HepG2 (cell line): Measurements from ENCODE around the gene FBH1. TPM values are rescaled to one million over a fixed set of nuclear protein-coding genes. Genes with fewer than 3 reads are reported as not detected.
A peak's percentile ranks its signal among the peaks of the same experiment; 100 is the strongest.

Experiments used
- KLF9 ChIP-seq: IDR thresholded peaks from 2 replicates; pipeline ENCODE4 v1.6.1; 2016; ENCODE audit warnings: low read depth
- MYNN ChIP-seq: sonication (generic); formaldehyde crosslinking; IDR thresholded peaks from 2 replicates; pipeline ENCODE4 v1.4.0; 2020; ENCODE audit warnings: mild to moderate bottlenecking, low read depth, missing genetic modification reagents
- TBL1XR1 ChIP-seq: fragments of 150-350 bp; IDR thresholded peaks from 2 replicates; pipeline ENCODE4 v1.6.1; 2014; ENCODE audit warnings: borderline replicate concordance, low read length; ENCODE audit not compliant: partially characterized antibody
- ZNF256 ChIP-seq: sonication (generic); formaldehyde crosslinking; conservative IDR thresholded peaks from 2 replicates; pipeline ENCODE4 v1.4.0; 2020; ENCODE audit warnings: missing genetic modification reagents
- ZNF652 ChIP-seq: IDR thresholded peaks from 2 replicates; pipeline ENCODE4 v1.6.1; 2016; ENCODE audit warnings: low read depth, borderline replicate concordance
- polyA plus RNA-seq, 8 experiments: library from polyadenylated mRNA; depleted of rRNA in 3 of 8; stranded (reverse) in 7 of 8; unstranded in 1 of 8; fragments of >200 nt; fragmentation: Illumina TruSeq in 4 of 8; extraction: Trizol in 4 of 8; gene quantifications; 2 replicates each; pipeline versions ENCODE4 v1.2.1 to v1.2.3, GENCODE V29; 2011 to 2016; ENCODE audit warnings: low read depth in 4 of 8, missing spikeins in 1 of 8, mixed read lengths in 1 of 8; ENCODE audit not compliant: insufficient read depth in 1 of 8
- total RNA-seq, 5 experiments: library from RNA; depleted of rRNA; stranded (reverse); fragments of >200 nt; fragmentation: Illumina TruSeq; extraction: Trizol; gene quantifications; 2 replicates each; pipeline ENCODE4 v1.2.3, GENCODE V29; 2016; ENCODE audit warnings: low read depth in 1 of 5
- TF ChIP-seq, protein P1 (sequence below), 2 experiments: fragments of 450-650 bp in 1 of 2; sonication (generic) in 1 of 2; formaldehyde crosslinking in 1 of 2; IDR thresholded peaks; 2 replicates each; pipeline versions ENCODE4 v1.6.1 to v1.8.0; 2016 to 2022; ENCODE audit warnings: antibody characterized with exemption in 1 of 2, mild to moderate bottlenecking in 1 of 2, missing genetic modification reagents in 1 of 2
- TF ChIP-seq, protein P2 (sequence below): sonication (generic); formaldehyde crosslinking; IDR thresholded peaks from one replicate; pipeline ENCODE4 v1.5.1; 2020; ENCODE audit warnings: mild to moderate bottlenecking, missing genetic modification reagents; ENCODE audit errors: not compliant biosample characterization
- TF ChIP-seq, protein P3 (sequence below): sonication (generic); formaldehyde crosslinking; IDR thresholded peaks from 2 replicates; pipeline ENCODE4 v1.9.0; 2021; ENCODE audit warnings: missing genetic modification reagents, borderline replicate concordance

Gene FBH1
- total and polyA plus RNA-seq, 2 of the 13 experiments (the other 11 are each of a cell fraction or from before 2014, with no cell fraction given): 48.8 to 60.3 TPM

DNA sequence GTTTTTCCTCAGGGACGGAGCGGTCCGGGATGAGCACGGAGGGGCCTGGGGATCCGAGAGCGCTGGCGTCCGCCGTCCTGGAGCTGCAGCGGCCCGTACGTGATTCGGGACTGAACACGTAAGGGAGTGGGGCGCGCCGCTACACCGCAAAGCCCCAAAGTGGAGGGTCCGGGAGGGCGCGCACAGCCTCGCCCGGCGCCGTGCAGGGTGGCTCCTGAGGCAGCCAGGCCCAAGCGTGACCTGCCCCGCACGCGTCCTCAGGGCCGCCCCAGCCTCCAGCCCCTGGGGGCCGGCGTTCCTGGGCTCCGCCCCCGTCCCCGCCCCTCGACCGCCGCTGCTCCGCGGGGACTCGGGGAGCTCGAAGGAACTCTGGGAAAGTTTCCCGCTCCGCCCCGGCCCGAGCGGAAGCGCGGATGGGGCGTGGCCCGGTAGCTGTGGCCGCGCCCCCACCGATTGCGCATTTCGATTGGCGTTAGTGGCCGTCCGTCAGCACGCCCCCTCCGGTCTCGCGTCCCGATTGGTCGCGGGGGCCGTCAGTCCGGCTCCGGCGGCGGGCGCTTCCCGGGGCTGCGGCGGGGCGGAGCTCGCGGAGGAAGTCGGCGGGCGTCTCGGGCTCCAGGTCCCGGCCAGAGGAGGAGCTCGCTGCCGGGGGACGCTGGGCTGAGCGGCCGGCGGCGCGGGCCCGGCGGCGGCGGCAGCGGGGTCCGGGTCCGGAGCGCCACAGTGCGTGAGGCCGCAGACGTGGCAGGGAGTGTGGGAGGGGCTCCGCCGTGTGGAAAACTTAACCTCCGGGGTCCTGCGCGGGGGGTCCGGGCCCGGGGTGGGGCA is at the start of gene FBH1, which contains the start of gene ANKRD16 (continued):
- TF ChIP-seq, protein P1, sequence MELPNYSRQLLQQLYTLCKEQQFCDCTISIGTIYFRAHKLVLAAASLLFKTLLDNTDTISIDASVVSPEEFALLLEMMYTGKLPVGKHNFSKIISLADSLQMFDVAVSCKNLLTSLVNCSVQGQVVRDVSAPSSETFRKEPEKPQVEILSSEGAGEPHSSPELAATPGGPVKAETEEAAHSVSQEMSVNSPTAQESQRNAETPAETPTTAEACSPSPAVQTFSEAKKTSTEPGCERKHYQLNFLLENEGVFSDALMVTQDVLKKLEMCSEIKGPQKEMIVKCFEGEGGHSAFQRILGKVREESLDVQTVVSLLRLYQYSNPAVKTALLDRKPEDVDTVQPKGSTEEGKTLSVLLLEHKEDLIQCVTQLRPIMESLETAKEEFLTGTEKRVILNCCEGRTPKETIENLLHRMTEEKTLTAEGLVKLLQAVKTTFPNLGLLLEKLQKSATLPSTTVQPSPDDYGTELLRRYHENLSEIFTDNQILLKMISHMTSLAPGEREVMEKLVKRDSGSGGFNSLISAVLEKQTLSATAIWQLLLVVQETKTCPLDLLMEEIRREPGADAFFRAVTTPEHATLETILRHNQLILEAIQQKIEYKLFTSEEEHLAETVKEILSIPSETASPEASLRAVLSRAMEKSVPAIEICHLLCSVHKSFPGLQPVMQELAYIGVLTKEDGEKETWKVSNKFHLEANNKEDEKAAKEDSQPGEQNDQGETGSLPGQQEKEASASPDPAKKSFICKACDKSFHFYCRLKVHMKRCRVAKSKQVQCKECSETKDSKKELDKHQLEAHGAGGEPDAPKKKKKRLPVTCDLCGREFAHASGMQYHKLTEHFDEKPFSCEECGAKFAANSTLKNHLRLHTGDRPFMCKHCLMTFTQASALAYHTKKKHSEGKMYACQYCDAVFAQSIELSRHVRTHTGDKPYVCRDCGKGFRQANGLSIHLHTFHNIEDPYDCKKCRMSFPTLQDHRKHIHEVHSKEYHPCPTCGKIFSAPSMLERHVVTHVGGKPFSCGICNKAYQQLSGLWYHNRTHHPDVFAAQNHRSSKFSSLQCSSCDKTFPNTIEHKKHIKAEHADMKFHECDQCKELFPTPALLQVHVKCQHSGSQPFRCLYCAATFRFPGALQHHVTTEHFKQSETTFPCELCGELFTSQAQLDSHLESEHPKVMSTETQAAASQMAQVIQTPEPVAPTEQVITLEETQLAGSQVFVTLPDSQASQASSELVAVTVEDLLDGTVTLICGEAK (IDR thresholded peaks at IDR 0.05): peak; percentile 64; the same call in 1 of the 2 replicates
- TF ChIP-seq, protein P1 (CRISPR knock-in tag; IDR thresholded peaks at IDR 0.05): no peak; the same call in 1 of the 2 replicates
- 0 out of 2 replicates have a peak, but pooled peaks have one; percentile 64 for TF ChIP-seq ZNF256 (CRISPR knock-in tag)
- no peak for TF ChIP-seq TBL1XR1
- TF ChIP-seq, protein P2, sequence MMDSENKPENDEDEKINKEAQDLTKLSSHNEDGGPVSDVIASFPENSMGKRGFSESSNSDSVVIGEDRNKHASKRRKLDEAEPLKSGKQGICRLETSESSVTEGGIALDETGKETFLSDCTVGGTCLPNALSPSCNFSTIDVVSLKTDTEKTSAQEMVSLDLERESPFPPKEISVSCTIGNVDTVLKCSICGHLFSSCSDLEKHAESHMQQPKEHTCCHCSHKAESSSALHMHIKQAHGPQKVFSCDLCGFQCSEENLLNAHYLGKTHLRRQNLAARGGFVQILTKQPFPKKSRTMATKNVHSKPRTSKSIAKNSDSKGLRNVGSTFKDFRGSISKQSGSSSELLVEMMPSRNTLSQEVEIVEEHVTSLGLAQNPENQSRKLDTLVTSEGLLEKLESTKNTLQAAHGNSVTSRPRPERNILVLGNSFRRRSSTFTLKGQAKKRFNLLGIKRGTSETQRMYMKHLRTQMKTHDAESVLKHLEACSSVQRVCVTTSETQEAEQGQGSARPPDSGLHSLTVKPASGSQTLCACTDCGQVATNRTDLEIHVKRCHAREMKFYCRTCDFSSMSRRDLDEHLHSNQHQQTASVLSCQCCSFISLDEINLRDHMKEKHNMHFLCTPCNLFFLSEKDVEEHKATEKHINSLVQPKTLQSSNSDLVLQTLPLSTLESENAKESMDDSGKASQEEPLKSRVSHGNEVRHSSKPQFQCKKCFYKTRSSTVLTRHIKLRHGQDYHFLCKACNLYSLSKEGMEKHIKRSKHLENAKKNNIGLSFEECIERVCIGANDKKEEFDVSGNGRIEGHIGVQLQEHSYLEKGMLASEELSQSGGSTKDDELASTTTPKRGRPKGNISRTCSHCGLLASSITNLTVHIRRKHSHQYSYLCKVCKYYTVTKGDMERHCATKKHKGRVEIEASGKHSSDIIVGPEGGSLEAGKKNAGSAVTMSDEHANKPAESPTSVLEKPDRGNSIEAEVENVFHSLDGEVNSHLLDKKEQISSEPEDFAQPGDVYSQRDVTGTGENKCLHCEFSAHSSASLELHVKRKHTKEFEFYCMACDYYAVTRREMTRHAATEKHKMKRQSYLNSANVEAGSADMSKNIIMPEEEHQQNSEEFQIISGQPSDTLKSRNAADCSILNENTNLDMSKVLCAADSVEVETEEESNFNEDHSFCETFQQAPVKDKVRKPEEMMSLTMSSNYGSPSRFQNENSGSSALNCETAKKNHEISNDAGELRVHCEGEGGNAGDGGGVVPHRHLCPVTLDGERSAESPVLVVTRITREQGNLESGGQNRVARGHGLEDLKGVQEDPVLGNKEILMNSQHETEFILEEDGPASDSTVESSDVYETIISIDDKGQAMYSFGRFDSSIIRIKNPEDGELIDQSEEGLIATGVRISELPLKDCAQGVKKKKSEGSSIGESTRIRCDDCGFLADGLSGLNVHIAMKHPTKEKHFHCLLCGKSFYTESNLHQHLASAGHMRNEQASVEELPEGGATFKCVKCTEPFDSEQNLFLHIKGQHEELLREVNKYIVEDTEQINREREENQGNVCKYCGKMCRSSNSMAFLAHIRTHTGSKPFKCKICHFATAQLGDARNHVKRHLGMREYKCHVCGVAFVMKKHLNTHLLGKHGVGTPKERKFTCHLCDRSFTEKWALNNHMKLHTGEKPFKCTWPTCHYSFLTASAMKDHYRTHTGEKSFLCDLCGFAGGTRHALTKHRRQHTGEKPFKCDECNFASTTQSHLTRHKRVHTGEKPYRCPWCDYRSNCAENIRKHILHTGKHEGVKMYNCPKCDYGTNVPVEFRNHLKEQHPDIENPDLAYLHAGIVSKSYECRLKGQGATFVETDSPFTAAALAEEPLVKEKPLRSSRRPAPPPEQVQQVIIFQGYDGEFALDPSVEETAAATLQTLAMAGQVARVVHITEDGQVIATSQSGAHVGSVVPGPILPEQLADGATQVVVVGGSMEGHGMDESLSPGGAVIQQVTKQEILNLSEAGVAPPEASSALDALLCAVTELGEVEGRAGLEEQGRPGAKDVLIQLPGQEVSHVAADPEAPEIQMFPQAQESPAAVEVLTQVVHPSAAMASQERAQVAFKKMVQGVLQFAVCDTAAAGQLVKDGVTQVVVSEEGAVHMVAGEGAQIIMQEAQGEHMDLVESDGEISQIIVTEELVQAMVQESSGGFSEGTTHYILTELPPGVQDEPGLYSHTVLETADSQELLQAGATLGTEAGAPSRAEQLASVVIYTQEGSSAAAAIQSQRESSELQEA (CRISPR knock-in tag): peak; percentile 82
- TF ChIP-seq KLF9 (CRISPR knock-in tag): no peak
- TF ChIP-seq, protein P3, sequence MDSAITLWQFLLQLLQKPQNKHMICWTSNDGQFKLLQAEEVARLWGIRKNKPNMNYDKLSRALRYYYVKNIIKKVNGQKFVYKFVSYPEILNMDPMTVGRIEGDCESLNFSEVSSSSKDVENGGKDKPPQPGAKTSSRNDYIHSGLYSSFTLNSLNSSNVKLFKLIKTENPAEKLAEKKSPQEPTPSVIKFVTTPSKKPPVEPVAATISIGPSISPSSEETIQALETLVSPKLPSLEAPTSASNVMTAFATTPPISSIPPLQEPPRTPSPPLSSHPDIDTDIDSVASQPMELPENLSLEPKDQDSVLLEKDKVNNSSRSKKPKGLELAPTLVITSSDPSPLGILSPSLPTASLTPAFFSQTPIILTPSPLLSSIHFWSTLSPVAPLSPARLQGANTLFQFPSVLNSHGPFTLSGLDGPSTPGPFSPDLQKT (CRISPR knock-in tag): 0 out of 2 replicates have a peak, but pooled peaks have one; percentile 16
- TF ChIP-seq MYNN (CRISPR knock-in tag): no peak
- TF ChIP-seq ZNF652 (CRISPR knock-in tag): no peak
